ENCODE results near the gene MAST4. TPM values are rescaled to one million over a fixed set of nuclear protein-coding genes. Genes with fewer than 3 reads are reported as not detected.

Gene MAST4
- total and polyA plus RNA-seq, 2 of the 8 experiments (the other 6 are each of a cell fraction or from before 2014, with no cell fraction given): 1.5 to 2.6 TPM

DNA sequence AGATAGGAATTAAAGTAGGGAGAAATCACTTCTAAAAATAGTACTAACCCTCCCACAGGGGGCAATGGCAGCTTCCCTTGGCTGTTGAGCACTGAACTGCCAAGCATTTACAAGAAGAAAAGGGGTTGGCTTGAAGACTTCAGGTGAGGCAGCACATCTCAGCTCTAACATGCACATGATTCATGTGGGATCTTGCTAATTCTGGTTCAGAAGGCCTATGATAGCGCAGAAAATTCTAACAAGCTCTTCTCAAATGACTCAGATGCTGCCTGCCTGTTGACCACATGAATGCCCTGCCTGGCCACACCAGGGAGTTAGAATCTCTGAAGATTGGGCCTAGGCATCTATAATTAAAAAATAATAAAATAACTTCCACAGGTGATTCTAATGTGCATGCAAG lies 577.8 kb downstream of the MAST4 start:
- Histone ChIP-seq H4K8ac (ENCODE audit: extremely low read depth, insufficient read depth, low read length) (no peak overlapping the region), H3K4me2 (ENCODE audit: insufficient read depth in 1 of 2, low read depth in 2 of 2, low read length in 2 of 2) (no peak overlapping the region), H3K4me3 (ENCODE audit: extremely low read depth in 1 of 4, insufficient read depth in 2 of 4, low read depth in 3 of 4, low read length in 4 of 4) (no peak overlapping the region), H3K23ac (ENCODE audit: insufficient read length) (no peak overlapping the region), H3K4ac (replicated peaks; ENCODE audit: insufficient read length, low read depth, low read length) (no peak overlapping the region), H4K91ac (replicated peaks; ENCODE audit: insufficient read length, low read length) (no peak overlapping the region), H2BK20ac (ENCODE audit: low read length) (no peak overlapping the region), H3K23me2 (ENCODE audit: low read depth, low read length) (no peaks in the 10 kb centered on the region), H3K36me3 (ENCODE audit: control insufficient read depth in 2 of 4, insufficient read depth in 4 of 4, low read length in 3 of 4) (peaks cover 0 to 3% (median 0%) of the 10 kb centered on the region in 4 experiments; a peak in 1 of 8 replicates), H3K56ac (replicated peaks; ENCODE audit: insufficient read length, low read depth, low read length) (no peak overlapping the region), H3K79me1 (ENCODE audit: low read depth, low read length) (no peaks in the 10 kb centered on the region), H3K14ac (ENCODE audit: insufficient read length) (no peak overlapping the region), H4K20me1 (replicated peaks in 1 of 2; ENCODE audit: control insufficient read depth in 1 of 2, insufficient read depth in 2 of 2, low read length in 2 of 2) (no peaks in the 10 kb centered on the region), H2AFZ (ENCODE audit: low read length) (no peak overlapping the region), H3K27me3 (replicated peaks in 1 of 4; ENCODE audit: control insufficient read depth in 3 of 4, extremely low read depth in 1 of 4, insufficient read depth in 3 of 4, low read length in 3 of 4) (no peaks in the 10 kb centered on the region), H3K9ac (replicated peaks in 1 of 4; ENCODE audit: extremely low read depth in 1 of 4, low read depth in 3 of 4, low read length in 3 of 4) (no peak overlapping the region), H3K18ac (ENCODE audit: extremely low read depth, low read length) (no peak overlapping the region), H3K9me3 (ENCODE audit: insufficient read depth in 2 of 2, low read depth in 1 of 2, low read length in 1 of 2) (no peaks in the 10 kb centered on the region; a peak in 1 of 4 replicates), H2BK5ac (ENCODE audit: low read depth, low read length) (no peak overlapping the region), H2BK120ac (replicated peaks; ENCODE audit: low read depth, low read length) (no peak overlapping the region), H2AK5ac (ENCODE audit: low read depth, low read length) (no peak overlapping the region), H2BK12ac (ENCODE audit: low read depth, low read length) (no peak overlapping the region), H3K4me1 (replicated peaks in 1 of 4; ENCODE audit: control insufficient read depth in 3 of 4, insufficient read depth in 4 of 4, low read length in 3 of 4) (no peaks in the 10 kb centered on the region; a peak in 1 of 7 replicates), H4K5ac (ENCODE audit: insufficient read length, low read depth, low read length) (no peak overlapping the region), H3K27ac (ENCODE audit: low read depth, low read length) (no peak overlapping the region), H3K79me2 (ENCODE audit: control insufficient read depth in 1 of 2, insufficient read depth in 2 of 2, low read length in 2 of 2) (no peaks in the 10 kb centered on the region), H2BK15ac (ENCODE audit: low read length) (no peak overlapping the region)
- DNase-seq (ENCODE audit: low read depth in 1 of 2, low spot score in 2 of 2): no peak
- ChIA-PET CTCF (ENCODE audit: partially characterized antibody) (interaction anchor here (2.0 kb wide), 1 partner anchor 15 kb away, joined by 11 read pairs; no protein-coding TSS in a partner anchor), POLR2A (ENCODE audit: partially characterized antibody) (no interaction called here)
- 100% methylated on average over 1 of the region's 1 CpG; no CpG with 5 or more reads in 1 of the 2 experiments for WGBS, 2 experiments (ENCODE audit: extremely low coverage in 1 of 2, insufficient coverage in 1 of 2, insufficient read length in 1 of 2, insufficient replicate concordance in 2 of 2, low coverage in 1 of 2, low lambda C conversion rate in 2 of 2, missing lambda C conversion rate in 1 of 2)
- FAIRE-seq: no peak
- TF ChIP-seq EZH2 (IDR thresholded peaks at IDR 0.05; ENCODE audit: low read depth, low read length, severe bottlenecking): no peak
- TF ChIP-seq JUN (IDR thresholded peaks at IDR 0.05; ENCODE audit: low read depth, low read length): no peak
- TF ChIP-seq NANOG (IDR thresholded peaks at IDR 0.05; ENCODE audit: insufficient read depth, low read depth, low read length, poor library complexity, severe bottlenecking): no peak

All from H1 (cell line).